ENCODE measurements around the gene ZNRF3.
"Not testable (repeated sequence)": the region's sequence is repeated elsewhere in the genome, so short reads cannot be mapped to it uniquely, and the experiment has no call there.

The ZNRF3 gene

DNA sequence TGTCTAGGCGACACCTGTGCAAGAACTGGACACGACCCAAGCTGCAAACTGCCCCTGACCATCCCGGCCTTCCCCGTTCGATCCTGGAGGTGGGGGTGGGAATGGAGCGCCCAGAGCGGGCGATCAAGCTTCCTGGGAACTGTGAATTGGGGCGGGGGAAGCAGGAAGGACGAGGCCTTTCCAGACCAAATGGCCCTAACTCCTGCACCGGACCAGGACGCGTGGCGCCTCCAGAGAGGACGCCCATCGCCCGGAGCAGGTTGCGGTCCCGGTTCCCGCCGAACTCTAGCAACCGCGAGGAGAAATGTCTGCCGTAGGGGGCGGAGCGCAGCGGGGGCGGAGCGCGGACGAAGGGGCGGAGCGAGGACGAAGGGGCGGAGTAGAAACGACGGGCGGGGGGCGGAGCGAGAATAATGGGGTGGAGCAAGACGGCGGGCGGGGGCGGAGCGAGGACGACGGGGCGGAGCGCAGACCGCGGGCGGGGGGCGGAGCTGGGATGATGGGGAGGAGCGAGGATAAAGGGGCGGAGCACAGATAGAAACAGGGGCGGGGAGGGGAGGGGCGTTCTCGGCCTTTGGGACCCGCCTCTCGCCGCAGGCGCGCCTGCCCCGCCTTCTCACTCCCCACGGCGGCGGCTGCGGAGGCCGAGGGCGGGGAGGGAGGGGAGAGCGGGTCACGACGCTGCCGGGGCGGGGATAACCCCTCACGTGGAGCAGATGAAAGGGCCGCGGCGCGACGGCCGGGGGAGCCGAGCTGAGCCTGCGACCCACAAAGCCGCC, at the start of gene ZNRF3:
TSS of gene ZNRF3 (plus strand) at position 695 of the 779 bp plus-strand sequence. CDS start 195 bp downstream, outside the sequence.
- TF ChIP-seq, protein P1, sequence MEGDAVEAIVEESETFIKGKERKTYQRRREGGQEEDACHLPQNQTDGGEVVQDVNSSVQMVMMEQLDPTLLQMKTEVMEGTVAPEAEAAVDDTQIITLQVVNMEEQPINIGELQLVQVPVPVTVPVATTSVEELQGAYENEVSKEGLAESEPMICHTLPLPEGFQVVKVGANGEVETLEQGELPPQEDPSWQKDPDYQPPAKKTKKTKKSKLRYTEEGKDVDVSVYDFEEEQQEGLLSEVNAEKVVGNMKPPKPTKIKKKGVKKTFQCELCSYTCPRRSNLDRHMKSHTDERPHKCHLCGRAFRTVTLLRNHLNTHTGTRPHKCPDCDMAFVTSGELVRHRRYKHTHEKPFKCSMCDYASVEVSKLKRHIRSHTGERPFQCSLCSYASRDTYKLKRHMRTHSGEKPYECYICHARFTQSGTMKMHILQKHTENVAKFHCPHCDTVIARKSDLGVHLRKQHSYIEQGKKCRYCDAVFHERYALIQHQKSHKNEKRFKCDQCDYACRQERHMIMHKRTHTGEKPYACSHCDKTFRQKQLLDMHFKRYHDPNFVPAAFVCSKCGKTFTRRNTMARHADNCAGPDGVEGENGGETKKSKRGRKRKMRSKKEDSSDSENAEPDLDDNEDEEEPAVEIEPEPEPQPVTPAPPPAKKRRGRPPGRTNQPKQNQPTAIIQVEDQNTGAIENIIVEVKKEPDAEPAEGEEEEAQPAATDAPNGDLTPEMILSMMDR (IDR thresholded peaks at IDR 0.05) = no peak
- H3K27ac ChIP-seq = peak within 1 kb of the TSS; percentile 57 to 90

DNA sequence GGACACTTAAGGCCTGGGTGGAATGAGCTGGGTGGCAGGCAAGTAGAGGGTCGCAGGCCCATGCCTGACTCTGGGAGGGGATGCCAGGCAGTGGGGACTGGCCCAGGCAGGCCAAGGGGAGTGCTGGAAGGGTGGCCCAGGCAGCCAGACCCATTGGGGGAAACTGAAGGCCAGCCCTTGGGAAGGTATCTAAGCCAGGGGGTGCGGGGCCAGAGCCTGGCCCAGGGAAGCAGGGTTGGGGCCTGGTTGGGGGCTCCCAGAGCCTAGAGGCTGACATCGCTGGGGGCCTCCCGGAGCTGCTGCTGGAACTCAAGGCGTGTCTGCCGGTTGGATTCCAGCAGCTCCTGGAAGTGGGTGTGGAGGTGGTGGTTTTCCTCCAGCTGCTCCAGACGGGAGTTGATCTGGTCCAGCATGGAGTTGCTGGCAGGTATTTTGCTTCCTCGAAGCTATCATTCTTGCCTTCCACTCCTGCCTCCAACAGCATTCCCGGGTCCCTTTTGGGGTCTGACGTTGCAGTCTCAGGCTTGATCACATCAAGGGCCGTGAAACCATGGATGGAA, 47.7 kb upstream of the ZNRF3 start:
- DNase-seq (ENCODE audit: low spot score) = no peak
- TF ChIP-seq, protein P1 (IDR thresholded peaks at IDR 0.05) = no peak
- H3K4me3 ChIP-seq = no peak overlapping the region
- no peak overlapping the region for H3K27ac ChIP-seq

More for the DNA sequence above, at the start of gene ZNRF3:
- peak within 1 kb of the TSS; percentile 76 for H3K4me3 ChIP-seq
- DNase-seq (ENCODE audit: low spot score) = peak; percentile 94

DNA sequence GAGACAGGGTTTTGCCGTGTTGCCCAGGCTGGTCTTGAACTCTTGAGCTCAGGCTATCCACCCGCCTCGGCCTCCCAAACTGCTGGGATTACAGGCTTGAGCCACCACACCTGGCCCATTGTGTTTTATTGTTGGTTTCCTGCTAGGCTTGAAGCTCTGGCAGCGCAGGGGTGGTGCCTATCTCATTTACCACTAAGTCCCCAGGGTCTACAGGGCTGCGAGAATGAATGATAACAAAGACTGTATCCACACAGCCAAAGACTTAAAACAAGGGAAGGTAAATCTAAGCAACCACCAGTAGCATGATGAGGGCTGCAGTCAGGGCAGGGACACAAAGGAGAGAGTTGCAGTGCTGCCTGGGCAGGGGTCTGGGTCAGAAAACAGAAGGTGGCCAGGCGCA, 45.7 kb upstream of the ZNRF3 start:
- Histone ChIP-seq H3K27ac (no peak overlapping the region), H3K4me3 (no peak overlapping the region)
- TF ChIP-seq, protein P1 (IDR thresholded peaks at IDR 0.05) = no peak
- no peak for DNase-seq (ENCODE audit: low spot score)

DNA sequence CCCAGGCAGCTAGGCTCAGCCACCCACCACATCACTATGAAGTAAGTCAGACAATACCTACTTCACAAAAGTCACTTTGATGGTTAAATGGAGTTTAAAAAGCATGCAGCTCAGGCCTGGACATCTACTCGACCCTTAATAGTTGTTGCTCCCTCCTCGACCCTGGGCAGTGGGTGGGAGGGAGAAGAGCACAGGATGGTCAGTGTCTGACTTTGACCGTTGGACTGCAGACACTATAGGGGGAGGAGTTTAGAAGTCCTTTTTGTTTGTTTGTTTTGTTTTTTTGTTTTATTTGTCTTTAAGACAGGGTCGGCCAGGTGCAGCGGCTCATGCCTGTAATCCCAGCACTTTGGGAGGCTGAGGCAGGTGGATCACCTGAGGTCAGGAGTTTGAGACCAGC, 44.4 kb upstream of the ZNRF3 start:
- no peak overlapping the region for H3K27ac ChIP-seq
- DNase-seq (ENCODE audit: low spot score) = no peak
- no peak overlapping the region for H3K4me3 ChIP-seq
- TF ChIP-seq, protein P1 (IDR thresholded peaks at IDR 0.05) = no peak

DNA sequence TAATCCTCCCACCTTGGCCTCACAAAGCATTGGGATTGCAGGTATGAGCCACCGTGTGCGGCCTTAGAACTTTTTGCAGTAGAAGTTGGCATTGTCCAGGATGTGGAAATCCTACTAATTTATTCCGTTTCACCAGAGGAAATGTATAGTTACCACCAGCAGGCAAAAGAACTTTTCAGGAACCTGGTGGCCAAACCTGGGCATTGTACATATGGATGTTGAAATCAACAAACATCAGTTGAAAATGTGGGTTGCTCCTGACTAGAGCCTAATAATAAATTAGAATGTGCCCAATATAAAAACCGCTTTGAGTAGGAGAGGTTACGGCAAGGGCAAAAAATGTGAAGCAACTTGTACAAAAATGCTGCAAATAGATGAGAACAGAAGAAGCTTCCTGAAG, 42.3 kb upstream of the ZNRF3 start:
- TF ChIP-seq, protein P1 (IDR thresholded peaks at IDR 0.05) = no peak
- DNase-seq (ENCODE audit: low spot score) = no peak
- Histone ChIP-seq H3K4me3 (no peak overlapping the region), H3K27ac (no peak overlapping the region)

DNA sequence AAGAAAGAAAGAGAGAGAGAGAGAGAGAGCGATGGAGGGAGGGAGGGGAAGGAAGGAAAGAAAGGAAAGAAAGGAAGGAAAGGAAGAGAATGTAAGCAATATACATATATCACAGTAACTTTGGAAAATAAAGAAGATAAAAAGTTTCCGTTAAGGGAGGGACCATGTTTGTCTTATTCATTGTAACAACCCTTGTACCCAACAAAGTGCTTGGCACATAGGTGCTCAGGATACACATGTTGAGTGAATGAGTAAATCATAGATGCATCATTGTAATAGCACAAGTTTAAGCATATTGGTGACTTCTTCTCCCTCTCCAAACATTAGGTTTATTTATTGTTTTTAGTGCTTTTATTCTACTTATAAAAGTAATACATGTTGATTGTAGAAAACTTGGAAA, 39.7 kb upstream of the ZNRF3 start:
- Histone ChIP-seq H3K4me3 (no peak overlapping the region), H3K27ac (no peak overlapping the region)
- no peak for DNase-seq (ENCODE audit: low spot score)
- TF ChIP-seq, protein P1 (IDR thresholded peaks at IDR 0.05) = no peak

DNA sequence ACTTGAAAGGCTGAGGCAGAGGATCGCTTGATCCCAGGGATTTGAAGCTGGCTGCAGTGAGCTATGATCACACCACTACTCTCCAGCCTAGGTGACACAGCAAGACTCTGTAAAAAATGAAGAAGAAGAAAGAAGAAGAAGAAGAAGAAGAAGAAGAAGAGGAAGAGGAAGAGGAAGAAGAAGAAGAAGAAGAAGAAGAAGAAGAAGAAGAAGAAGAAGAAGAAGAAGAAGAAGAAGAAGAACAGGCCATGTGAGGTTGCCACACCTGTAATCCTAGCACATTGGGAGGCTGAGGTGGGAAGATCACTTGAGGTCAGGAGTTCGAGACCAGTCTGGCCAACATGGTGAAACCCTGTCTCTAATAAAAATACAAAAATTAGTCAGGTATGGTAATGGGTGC, 39.1 kb upstream of the ZNRF3 start:
- H3K27ac ChIP-seq; DNase-seq (ENCODE audit: low spot score); H3K4me3 ChIP-seq: not testable (repeated sequence)
